Measurements from ENCODE around the gene TUFM. TPM values are rescaled to one million over a fixed set of nuclear protein-coding genes. Genes with fewer than 3 reads are reported as not detected.

TUFM gene
- total and polyA plus RNA-seq, 2 experiments from 2014 or later = 192 to 248 TPM

DNA sequence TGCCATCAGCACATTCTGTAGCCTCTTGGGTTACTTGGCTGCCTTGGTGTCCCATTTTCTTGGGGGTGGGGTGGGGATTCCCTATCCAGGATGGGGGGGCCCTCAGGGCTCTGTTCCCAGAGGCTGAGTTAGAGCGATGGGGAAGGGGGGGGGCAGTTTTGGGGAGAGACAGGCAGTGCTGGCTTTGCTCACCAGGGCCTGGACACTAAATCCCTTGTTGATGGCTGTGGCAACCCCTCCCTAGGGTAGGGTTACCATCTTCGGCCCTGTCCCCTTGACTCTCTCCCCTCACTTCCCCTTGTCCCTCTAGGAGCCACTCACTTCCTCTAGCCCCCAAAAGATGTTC lies 31.5 kb upstream of the TUFM start:
- Mint-ChIP-seq H3K4me1 (peaks cover 45% of the 10 kb centered on the region), H3K27me3 (ENCODE audit: insufficient read depth, low read depth, poor library complexity) (peaks cover 25% of the 10 kb centered on the region), H3K4me3 (peak overlapping the region; percentile 92), H3K27ac (no peak overlapping the region), H3K9me3 (no peaks in the 10 kb centered on the region; the same call in 2 of the 3 replicates), H3K36me3 (ENCODE audit: low read depth) (peaks cover 18% of the 10 kb centered on the region)
- DNase-seq (ENCODE audit: low spot score) = no peak
- no peak for TF ChIP-seq JUNB (IDR thresholded peaks at IDR 0.05; ENCODE audit: unreplicated experiment)
- TF ChIP-seq, protein P1, sequence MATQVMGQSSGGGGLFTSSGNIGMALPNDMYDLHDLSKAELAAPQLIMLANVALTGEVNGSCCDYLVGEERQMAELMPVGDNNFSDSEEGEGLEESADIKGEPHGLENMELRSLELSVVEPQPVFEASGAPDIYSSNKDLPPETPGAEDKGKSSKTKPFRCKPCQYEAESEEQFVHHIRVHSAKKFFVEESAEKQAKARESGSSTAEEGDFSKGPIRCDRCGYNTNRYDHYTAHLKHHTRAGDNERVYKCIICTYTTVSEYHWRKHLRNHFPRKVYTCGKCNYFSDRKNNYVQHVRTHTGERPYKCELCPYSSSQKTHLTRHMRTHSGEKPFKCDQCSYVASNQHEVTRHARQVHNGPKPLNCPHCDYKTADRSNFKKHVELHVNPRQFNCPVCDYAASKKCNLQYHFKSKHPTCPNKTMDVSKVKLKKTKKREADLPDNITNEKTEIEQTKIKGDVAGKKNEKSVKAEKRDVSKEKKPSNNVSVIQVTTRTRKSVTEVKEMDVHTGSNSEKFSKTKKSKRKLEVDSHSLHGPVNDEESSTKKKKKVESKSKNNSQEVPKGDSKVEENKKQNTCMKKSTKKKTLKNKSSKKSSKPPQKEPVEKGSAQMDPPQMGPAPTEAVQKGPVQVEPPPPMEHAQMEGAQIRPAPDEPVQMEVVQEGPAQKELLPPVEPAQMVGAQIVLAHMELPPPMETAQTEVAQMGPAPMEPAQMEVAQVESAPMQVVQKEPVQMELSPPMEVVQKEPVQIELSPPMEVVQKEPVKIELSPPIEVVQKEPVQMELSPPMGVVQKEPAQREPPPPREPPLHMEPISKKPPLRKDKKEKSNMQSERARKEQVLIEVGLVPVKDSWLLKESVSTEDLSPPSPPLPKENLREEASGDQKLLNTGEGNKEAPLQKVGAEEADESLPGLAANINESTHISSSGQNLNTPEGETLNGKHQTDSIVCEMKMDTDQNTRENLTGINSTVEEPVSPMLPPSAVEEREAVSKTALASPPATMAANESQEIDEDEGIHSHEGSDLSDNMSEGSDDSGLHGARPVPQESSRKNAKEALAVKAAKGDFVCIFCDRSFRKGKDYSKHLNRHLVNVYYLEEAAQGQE (IDR thresholded peaks at IDR 0.05; ENCODE audit: unreplicated experiment) = no peak
- TF ChIP-seq NANOG (IDR thresholded peaks at IDR 0.05; ENCODE audit: borderline replicate concordance) = no peak
- H3K36me3 ChIP-seq (ENCODE audit: insufficient read depth) = no peaks in the 10 kb centered on the region
- H3K4me1 ChIP-seq (ENCODE audit: insufficient read depth) = peaks cover 22% of the 10 kb centered on the region; the same call in 1 of the 2 replicates
- H2AFZ ChIP-seq = no peak overlapping the region
- no peaks in the 10 kb centered on the region; the same call in 1 of the 2 replicates for H4K20me1 ChIP-seq (replicated peaks; ENCODE audit: insufficient read depth)
- H3K9me2 ChIP-seq (ENCODE audit: insufficient read depth) = no peaks in the 10 kb centered on the region
- no peak overlapping the region for H3K4me3 ChIP-seq
- H3K79me2 ChIP-seq (replicated peaks; ENCODE audit: insufficient read depth) = no peaks in the 10 kb centered on the region
- peaks cover 12% of the 10 kb centered on the region for H3F3A ChIP-seq (replicated peaks; ENCODE audit: low read depth)
- no peak for ATAC-seq
- no peak overlapping the region for H3K27ac ChIP-seq (ENCODE audit: low read depth)
- peaks cover 22% of the 10 kb centered on the region; the same call in 1 of the 2 replicates for H3K27me3 ChIP-seq (ENCODE audit: insufficient read depth)
- H3K4me2 ChIP-seq = peak overlapping the region; percentile 99; the same call in 1 of the 2 replicates

DNA sequence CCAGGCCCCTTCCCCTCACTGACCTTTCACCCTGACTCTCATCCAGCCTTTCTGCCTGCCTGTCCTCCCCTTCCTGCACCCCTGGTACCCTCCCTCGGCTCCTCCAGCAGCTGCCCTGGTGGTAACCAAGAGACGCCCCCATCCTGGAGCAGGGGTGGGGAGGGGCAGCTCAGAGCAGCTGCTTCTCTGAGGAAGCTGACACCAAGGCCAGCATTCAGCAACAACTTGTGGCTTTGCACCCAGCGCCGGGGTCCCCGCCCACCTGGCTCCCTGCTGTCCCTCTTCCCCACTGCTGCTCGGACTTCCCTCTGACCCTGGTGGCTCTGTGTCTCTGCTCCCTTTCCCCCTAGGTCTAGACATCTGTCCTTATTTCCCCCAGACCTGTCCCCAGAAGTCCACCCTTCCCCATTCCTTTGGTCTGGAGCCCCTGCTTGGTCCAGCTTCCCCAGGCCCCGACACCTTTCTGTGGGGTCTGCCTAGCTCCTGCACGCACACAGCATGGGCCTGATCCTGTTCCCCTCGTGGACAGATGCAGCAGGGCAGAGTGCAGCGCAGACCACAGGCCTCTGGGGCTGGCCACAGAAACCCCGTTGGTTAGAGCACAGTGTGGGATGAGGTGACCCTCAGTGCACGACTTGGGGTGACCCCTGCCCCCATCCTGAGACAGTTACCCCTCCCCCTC lies 31.0 kb upstream of the TUFM start:
- Histone ChIP-seq H3K79me2 (replicated peaks; ENCODE audit: insufficient read depth) (no peaks in the 10 kb centered on the region), H3K4me3 (no peak overlapping the region), H3K27me3 (ENCODE audit: insufficient read depth) (peaks cover 22% of the 10 kb centered on the region; the same call in 1 of the 2 replicates), H3K9me2 (ENCODE audit: insufficient read depth) (no peaks in the 10 kb centered on the region), H2AFZ (no peak overlapping the region), H3K4me2 (peak overlapping the region; percentile 99; the same call in 1 of the 2 replicates), H4K20me1 (replicated peaks; ENCODE audit: insufficient read depth) (no peaks in the 10 kb centered on the region; the same call in 1 of the 2 replicates), H3K27ac (ENCODE audit: low read depth) (no peak overlapping the region), H3K36me3 (ENCODE audit: insufficient read depth) (no peaks in the 10 kb centered on the region), H3F3A (replicated peaks; ENCODE audit: low read depth) (peaks cover 12% of the 10 kb centered on the region), H3K4me1 (ENCODE audit: insufficient read depth) (peaks cover 22% of the 10 kb centered on the region; the same call in 1 of the 2 replicates)
- Mint-ChIP-seq H3K4me1 (peaks cover 40% of the 10 kb centered on the region), H3K27me3 (ENCODE audit: insufficient read depth, low read depth, poor library complexity) (peaks cover 25% of the 10 kb centered on the region), H3K27ac (peak overlapping the region; percentile 31; the same call in 1 of the 2 replicates), H3K36me3 (ENCODE audit: low read depth) (peaks cover 18% of the 10 kb centered on the region), H3K4me3 (0 out of 3 replicates have a peak overlapping the region, but pooled peaks have one; percentile 23), H3K9me3 (no peaks in the 10 kb centered on the region; the same call in 2 of the 3 replicates)
- peak; percentile 1; the same call in 1 of the 3 replicates for ATAC-seq
- no peak for DNase-seq (ENCODE audit: low spot score)
- TF ChIP-seq, protein P2, sequence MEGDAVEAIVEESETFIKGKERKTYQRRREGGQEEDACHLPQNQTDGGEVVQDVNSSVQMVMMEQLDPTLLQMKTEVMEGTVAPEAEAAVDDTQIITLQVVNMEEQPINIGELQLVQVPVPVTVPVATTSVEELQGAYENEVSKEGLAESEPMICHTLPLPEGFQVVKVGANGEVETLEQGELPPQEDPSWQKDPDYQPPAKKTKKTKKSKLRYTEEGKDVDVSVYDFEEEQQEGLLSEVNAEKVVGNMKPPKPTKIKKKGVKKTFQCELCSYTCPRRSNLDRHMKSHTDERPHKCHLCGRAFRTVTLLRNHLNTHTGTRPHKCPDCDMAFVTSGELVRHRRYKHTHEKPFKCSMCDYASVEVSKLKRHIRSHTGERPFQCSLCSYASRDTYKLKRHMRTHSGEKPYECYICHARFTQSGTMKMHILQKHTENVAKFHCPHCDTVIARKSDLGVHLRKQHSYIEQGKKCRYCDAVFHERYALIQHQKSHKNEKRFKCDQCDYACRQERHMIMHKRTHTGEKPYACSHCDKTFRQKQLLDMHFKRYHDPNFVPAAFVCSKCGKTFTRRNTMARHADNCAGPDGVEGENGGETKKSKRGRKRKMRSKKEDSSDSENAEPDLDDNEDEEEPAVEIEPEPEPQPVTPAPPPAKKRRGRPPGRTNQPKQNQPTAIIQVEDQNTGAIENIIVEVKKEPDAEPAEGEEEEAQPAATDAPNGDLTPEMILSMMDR (conservative IDR thresholded peaks at IDR 0.05; ENCODE audit: low read depth in 2 of 2) = no peak
- no peak for TF ChIP-seq EZH2phosphoT487 (IDR thresholded peaks at IDR 0.05; ENCODE audit: unreplicated experiment)
- no peak; the same call in 1 of the 2 replicates for TF ChIP-seq POLR2AphosphoS5 (IDR thresholded peaks at IDR 0.05; ENCODE audit: low read depth)
- TF ChIP-seq, protein P1 (IDR thresholded peaks at IDR 0.05; ENCODE audit: unreplicated experiment) = no peak
- TF ChIP-seq ZNF114 (CRISPR knock-in tag; IDR thresholded peaks at IDR 0.05) = no peak
- no peak for TF ChIP-seq NANOG (IDR thresholded peaks at IDR 0.05; ENCODE audit: borderline replicate concordance)
